SK-N-SH treated with all-trans-retinoic acid at 6 μM for 48 hours (cell line): ENCODE results near the gene RCAN1.
"Not testable (repeated sequence)": the region's sequence is repeated elsewhere in the genome, so short reads cannot be mapped to it uniquely, and the experiment has no call there.

ENCODE experiments used
- ATAC-seq: fragments of 200-7000 bp; cut with Tn5 transposase; 3 replicates; pipeline ENCODE4 v1.9.1; 2020; ENCODE audit warnings: mild to moderate bottlenecking, moderate library complexity
- ARNTL ChIP-seq: fragments of 450-650 bp; formaldehyde crosslinking; IDR thresholded peaks from 2 replicates; pipeline ENCODE4 v1.5.0; 2020; ENCODE audit warnings: low read depth, mild to moderate bottlenecking, moderate library complexity, borderline replicate concordance
- BACH2 ChIP-seq: fragments of 250-450 bp; sonication (Bioruptor Pico); IDR thresholded peaks from 2 replicates; pipeline ENCODE4 v1.9.0; 2021; ENCODE audit warnings: mild to moderate bottlenecking, borderline replicate concordance
- CSDC2 ChIP-seq: fragments of 250-450 bp; sonication (Bioruptor Pico); IDR thresholded peaks from 2 replicates; pipeline ENCODE4 v1.5.0; 2020; ENCODE audit warnings: mild to moderate bottlenecking, moderate library complexity
- CSRNP3 ChIP-seq: fragments of 250-450 bp; sonication (Bioruptor Pico); IDR thresholded peaks from 2 replicates; pipeline ENCODE4 v1.5.1; 2021; ENCODE audit warnings: mild to moderate bottlenecking, moderate library complexity
- ESRRG ChIP-seq: fragments of 250-450 bp; sonication (Bioruptor Pico); IDR thresholded peaks from 2 replicates; pipeline ENCODE4 v1.6.1; 2021; ENCODE audit warnings: mild to moderate bottlenecking
- ISL1 ChIP-seq: fragments of 250-450 bp; sonication (Bioruptor Pico); IDR thresholded peaks from 2 replicates; pipeline ENCODE4 v2.1.2; 2022; ENCODE audit warnings: mild to moderate bottlenecking, moderate library complexity
- OSR1 ChIP-seq: fragments of 250-450 bp; sonication (Bioruptor Pico); IDR thresholded peaks from 2 replicates; pipeline ENCODE4 v1.8.0; 2022; ENCODE audit warnings: moderate library complexity, mild to moderate bottlenecking, inconsistent platforms
- POU6F1 ChIP-seq: fragments of 250-450 bp; sonication (Bioruptor Pico); IDR thresholded peaks from 2 replicates; pipeline ENCODE4 v1.8.0; 2021; ENCODE audit warnings: low read depth, mild to moderate bottlenecking, moderate library complexity, borderline replicate concordance
- RARB ChIP-seq: fragments of 250-450 bp; sonication (Bioruptor Pico); IDR thresholded peaks from 2 replicates; pipeline ENCODE4 v1.8.0; 2021; ENCODE audit warnings: mild to moderate bottlenecking, moderate library complexity
- TOX ChIP-seq: fragments of 250-450 bp; sonication (Bioruptor Pico); IDR thresholded peaks from 2 replicates; pipeline ENCODE4 v1.8.0; 2021; ENCODE audit warnings: mild to moderate bottlenecking, moderate library complexity, borderline replicate concordance
- ZC3H10 ChIP-seq: fragments of 250-450 bp; sonication (Bioruptor Pico); IDR thresholded peaks from 2 replicates; pipeline ENCODE4 v1.5.1; 2021; ENCODE audit warnings: mild to moderate bottlenecking, moderate library complexity
- ZFP3 ChIP-seq: fragments of 250-450 bp; sonication (Bioruptor Pico); IDR thresholded peaks from 2 replicates; pipeline ENCODE4 v1.5.0; 2020; ENCODE audit warnings: mild to moderate bottlenecking, moderate library complexity
- ZFP30 ChIP-seq: fragments of 450-650 bp; formaldehyde crosslinking; IDR thresholded peaks from 2 replicates; pipeline ENCODE4 v1.5.0; 2022; ENCODE audit warnings: mild to moderate bottlenecking, moderate library complexity
- ZNF70 ChIP-seq: fragments of 450-650 bp; formaldehyde crosslinking; IDR thresholded peaks from 2 replicates; pipeline ENCODE4 v1.5.0; 2020; ENCODE audit warnings: mild to moderate bottlenecking, moderate library complexity
- TF ChIP-seq, protein P1 (sequence below): fragments of 250-450 bp; sonication (Bioruptor Pico); IDR thresholded peaks from 2 replicates; pipeline ENCODE4 v1.8.0; 2020; ENCODE audit warnings: mild to moderate bottlenecking, moderate library complexity, borderline replicate concordance
- TF ChIP-seq, protein P2 (sequence below): fragments of 250-450 bp; sonication (Bioruptor Pico); IDR thresholded peaks from 2 replicates; pipeline ENCODE4 v1.5.0; 2020; ENCODE audit warnings: mild to moderate bottlenecking, moderate library complexity

The RCAN1 gene

GRCh38 chr21:34609244-34609932, 5.5 kb downstream of the RCAN1 start:
- TF ChIP-seq CSDC2 (CRISPR knock-in tag): no peak
- TF ChIP-seq OSR1 (CRISPR knock-in tag): no peak
- TF ChIP-seq POU6F1 (CRISPR knock-in tag): no peak
- TF ChIP-seq ZNF70 (CRISPR knock-in tag): no peak
- TF ChIP-seq ARNTL: no peak
- no peak for TF ChIP-seq BACH2 (CRISPR knock-in tag)
- no peak for TF ChIP-seq RARB (CRISPR knock-in tag)
- TF ChIP-seq ZFP3 (CRISPR knock-in tag): no peak
- no peak for TF ChIP-seq ISL1 (CRISPR knock-in tag)
- no peak for TF ChIP-seq ESRRG (CRISPR knock-in tag)
- TF ChIP-seq ZC3H10: no peak
- TF ChIP-seq, protein P1, sequence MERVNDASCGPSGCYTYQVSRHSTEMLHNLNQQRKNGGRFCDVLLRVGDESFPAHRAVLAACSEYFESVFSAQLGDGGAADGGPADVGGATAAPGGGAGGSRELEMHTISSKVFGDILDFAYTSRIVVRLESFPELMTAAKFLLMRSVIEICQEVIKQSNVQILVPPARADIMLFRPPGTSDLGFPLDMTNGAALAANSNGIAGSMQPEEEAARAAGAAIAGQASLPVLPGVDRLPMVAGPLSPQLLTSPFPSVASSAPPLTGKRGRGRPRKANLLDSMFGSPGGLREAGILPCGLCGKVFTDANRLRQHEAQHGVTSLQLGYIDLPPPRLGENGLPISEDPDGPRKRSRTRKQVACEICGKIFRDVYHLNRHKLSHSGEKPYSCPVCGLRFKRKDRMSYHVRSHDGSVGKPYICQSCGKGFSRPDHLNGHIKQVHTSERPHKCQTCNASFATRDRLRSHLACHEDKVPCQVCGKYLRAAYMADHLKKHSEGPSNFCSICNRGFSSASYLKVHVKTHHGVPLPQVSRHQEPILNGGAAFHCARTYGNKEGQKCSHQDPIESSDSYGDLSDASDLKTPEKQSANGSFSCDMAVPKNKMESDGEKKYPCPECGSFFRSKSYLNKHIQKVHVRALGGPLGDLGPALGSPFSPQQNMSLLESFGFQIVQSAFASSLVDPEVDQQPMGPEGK (CRISPR knock-in tag): no peak
- TF ChIP-seq TOX: no peak
- TF ChIP-seq, protein P2, sequence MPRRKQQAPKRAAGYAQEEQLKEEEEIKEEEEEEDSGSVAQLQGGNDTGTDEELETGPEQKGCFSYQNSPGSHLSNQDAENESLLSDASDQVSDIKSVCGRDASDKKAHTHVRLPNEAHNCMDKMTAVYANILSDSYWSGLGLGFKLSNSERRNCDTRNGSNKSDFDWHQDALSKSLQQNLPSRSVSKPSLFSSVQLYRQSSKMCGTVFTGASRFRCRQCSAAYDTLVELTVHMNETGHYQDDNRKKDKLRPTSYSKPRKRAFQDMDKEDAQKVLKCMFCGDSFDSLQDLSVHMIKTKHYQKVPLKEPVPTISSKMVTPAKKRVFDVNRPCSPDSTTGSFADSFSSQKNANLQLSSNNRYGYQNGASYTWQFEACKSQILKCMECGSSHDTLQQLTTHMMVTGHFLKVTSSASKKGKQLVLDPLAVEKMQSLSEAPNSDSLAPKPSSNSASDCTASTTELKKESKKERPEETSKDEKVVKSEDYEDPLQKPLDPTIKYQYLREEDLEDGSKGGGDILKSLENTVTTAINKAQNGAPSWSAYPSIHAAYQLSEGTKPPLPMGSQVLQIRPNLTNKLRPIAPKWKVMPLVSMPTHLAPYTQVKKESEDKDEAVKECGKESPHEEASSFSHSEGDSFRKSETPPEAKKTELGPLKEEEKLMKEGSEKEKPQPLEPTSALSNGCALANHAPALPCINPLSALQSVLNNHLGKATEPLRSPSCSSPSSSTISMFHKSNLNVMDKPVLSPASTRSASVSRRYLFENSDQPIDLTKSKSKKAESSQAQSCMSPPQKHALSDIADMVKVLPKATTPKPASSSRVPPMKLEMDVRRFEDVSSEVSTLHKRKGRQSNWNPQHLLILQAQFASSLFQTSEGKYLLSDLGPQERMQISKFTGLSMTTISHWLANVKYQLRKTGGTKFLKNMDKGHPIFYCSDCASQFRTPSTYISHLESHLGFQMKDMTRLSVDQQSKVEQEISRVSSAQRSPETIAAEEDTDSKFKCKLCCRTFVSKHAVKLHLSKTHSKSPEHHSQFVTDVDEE (CRISPR knock-in tag): no peak
- TF ChIP-seq ZFP30 (CRISPR knock-in tag): no peak

DNA sequence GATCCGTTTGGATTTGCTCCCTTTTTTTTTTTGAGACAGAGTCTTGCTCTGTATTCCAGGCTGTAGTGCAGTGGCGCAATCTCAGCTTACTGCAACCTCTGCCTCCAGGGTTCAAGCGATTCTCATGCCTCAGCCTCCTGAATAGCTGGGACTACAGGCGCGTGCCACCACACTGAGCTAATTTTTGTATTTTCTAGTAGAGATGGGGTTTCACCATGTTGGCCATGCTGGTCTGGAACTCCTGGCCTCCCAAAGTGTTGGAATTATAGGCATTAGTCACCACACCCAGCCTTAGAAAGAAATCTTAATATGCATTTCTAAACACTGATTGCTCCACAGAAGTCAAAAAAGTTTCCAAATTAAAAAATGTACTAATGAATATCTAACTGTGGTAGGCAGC, 7.5 kb downstream of the RCAN1 start:
- ATAC-seq: not testable (repeated sequence)

More at GRCh38 chr21:34609244-34609932, 5.5 kb downstream of the RCAN1 start:
- ATAC-seq: no peak

DNA sequence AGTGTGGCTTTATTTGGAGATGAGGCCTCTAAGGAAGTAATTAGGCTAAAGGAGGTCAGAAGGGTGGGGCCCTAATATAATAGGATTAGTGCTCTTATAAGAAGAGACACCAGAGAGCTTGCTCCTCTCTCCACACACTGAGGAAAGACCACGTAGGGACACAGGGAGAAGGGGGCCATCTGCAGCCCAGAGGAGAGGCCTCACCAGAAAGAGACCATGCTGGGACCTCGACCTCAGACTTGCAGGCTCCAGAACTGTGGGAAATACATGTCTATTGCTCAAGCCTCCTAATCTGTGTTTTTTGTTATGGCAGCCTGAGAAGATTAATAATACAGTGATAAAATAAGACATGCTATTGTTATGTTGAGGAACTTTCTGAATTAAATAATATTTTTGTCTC, 8.3 kb downstream of the RCAN1 start:
- no peak for TF ChIP-seq CSRNP3
- no peak for ATAC-seq

GRCh38 chr21:34606051-34606450, 8.9 kb downstream of the RCAN1 start:
- ATAC-seq: no peak
- TF ChIP-seq POU6F1 (CRISPR knock-in tag) (no peak), BACH2 (CRISPR knock-in tag) (no peak)

DNA sequence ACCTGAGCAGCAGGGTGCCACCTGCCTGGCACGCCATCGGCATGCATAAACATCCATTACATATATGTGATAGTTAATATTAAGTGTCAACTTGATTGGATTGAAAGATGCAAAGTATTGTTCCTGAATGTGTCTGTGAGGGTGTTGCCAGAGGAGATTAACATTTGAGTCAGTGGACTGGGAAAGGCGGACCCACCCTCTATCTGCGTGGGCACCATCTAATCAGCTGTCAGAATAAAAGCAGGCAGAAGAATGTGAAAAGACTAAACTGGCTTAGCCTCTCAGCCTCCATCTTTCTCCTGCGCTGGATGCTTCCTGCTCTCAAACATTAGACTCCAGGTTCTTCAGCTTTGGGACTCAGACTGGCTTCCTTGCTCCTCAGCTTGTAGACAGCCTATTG, 10.0 kb downstream of the RCAN1 start:
- not testable (repeated sequence) for ATAC-seq
